Adrenal gland (tissue), 5 donors: ENCODE results near the gene TEAD1.

ENCODE experiments used
- CTCF ChIP-seq, 6 experiments: fragments of 450-650 bp in 4 of 6; fragments of 200-600 bp in 2 of 6; sonication (generic) in 1 of 6; IDR thresholded peaks; 1 replicate in 5 of 6; 2 replicates in 1 of 6; pipeline versions ENCODE4 v1.5.1 to v1.8.0; 2016 to 2021; ENCODE audit warnings: antibody characterized with exemption in 6 of 6, mild to moderate bottlenecking in 2 of 6, moderate library complexity in 1 of 6
- POLR2A ChIP-seq, 2 donors: fragments of 450-650 bp; IDR thresholded peaks; one replicate each; pipeline ENCODE4 v1.6.1; 2017; ENCODE audit warnings: antibody characterized with exemption in 2 of 2, mild to moderate bottlenecking in 2 of 2, moderate library complexity in 1 of 2
- donor health status: DM: no; HTN: no; CAD: no.

DNA sequence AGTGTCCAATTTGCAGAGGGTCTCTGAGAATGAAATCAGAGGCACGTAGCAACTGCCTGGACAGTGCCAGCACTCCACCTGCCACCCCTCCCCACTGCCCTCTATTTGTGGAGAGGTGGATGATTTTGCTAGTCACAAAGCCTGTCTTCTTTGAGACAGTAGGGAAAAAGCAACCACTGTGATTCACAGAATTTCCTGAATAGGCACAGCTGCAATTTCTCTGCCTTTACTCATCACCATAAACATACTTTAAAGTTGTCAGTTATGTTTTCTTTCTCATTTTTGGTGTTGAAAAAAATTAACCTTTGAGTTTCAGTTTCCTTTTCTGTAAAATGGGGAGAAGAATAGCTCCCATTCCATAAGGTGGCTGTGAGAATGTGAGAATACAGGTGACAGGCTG is 134.3 kb downstream of the TEAD1 start:
- TF ChIP-seq CTCF (IDR thresholded peaks at IDR 0.05): no peak
- TF ChIP-seq POLR2A (IDR thresholded peaks at IDR 0.05): no peak
